GM12874 (cell line): ENCODE data around the gene PARP16.

Experiments
- TF ChIP-seq, protein P1 (sequence below): IDR thresholded peaks from 2 replicates; pipeline ENCODE4 v1.5.1; 2011; ENCODE audit warnings: low read depth, mild to moderate bottlenecking, control low read depth, low read length, moderate library complexity; ENCODE audit not compliant: insufficient read depth

The PARP16 gene

DNA sequence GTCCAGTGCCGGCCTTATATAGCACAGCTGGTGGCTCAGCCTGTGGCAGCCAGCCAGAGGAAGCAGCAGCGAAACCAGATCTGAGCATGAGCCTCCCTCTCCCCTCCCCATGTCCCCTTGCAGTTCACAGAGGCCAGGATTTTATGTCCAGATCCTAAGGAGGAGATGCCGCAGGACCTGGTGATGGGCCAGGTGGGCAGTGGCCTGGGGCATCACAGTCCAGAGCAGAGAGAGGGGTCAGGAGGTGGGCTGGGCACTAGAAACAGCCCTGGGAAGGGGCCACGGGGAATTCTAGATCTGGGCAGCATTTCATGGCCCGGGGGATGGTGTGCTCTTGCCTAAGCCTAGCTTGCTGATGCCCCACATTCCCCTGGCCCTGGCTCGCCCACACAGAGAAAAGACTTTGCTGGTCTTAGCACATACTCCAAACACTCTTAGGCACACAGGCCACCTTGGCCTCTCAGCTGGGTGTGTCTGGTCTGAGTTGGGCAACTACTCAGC, 75.2 kb downstream of the PARP16 start:
- TF ChIP-seq, protein P1, sequence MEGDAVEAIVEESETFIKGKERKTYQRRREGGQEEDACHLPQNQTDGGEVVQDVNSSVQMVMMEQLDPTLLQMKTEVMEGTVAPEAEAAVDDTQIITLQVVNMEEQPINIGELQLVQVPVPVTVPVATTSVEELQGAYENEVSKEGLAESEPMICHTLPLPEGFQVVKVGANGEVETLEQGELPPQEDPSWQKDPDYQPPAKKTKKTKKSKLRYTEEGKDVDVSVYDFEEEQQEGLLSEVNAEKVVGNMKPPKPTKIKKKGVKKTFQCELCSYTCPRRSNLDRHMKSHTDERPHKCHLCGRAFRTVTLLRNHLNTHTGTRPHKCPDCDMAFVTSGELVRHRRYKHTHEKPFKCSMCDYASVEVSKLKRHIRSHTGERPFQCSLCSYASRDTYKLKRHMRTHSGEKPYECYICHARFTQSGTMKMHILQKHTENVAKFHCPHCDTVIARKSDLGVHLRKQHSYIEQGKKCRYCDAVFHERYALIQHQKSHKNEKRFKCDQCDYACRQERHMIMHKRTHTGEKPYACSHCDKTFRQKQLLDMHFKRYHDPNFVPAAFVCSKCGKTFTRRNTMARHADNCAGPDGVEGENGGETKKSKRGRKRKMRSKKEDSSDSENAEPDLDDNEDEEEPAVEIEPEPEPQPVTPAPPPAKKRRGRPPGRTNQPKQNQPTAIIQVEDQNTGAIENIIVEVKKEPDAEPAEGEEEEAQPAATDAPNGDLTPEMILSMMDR, result no peak

DNA sequence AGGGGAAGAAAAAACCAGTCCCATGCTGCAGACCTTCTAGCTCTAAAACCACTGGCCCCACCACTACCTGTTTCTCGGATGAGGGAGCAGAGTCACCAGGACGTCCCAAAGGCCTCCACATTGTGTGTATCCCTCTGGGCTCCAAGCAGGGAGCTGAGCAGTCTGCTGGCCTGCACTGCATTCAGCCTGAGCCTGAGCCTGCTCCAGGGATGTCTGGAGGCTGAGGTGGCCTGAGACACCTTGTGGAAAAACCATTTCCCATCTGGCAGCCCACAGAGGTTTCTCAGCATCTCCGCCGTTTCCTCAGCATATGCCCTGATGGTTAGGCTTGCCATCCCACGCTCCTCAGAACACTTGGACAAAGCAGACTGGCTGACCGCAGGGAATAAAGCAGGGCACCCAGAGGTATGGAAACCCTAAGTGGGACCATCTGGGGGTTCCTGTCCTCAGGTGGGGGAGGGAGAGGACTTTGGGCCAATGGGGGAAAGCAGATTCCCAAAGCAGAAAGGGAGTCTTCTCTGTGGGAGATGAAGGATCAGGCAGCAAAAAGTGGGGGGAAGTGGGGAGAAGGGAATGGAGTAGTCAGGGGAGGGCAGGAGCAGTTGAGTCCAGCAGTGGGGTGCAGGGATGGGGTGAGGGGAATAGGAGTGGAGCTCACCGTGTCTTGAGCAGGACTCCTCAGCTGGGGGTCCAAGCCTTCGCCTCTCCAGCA, 75.8 kb downstream of the PARP16 start, which contains the start of gene CILP:
Gene CILP (minus strand): TSS at position 704 of the 712 bp plus-strand sequence. CDS start 1,718 bp downstream, outside the sequence.
- TF ChIP-seq, protein P1, result no peak

DNA sequence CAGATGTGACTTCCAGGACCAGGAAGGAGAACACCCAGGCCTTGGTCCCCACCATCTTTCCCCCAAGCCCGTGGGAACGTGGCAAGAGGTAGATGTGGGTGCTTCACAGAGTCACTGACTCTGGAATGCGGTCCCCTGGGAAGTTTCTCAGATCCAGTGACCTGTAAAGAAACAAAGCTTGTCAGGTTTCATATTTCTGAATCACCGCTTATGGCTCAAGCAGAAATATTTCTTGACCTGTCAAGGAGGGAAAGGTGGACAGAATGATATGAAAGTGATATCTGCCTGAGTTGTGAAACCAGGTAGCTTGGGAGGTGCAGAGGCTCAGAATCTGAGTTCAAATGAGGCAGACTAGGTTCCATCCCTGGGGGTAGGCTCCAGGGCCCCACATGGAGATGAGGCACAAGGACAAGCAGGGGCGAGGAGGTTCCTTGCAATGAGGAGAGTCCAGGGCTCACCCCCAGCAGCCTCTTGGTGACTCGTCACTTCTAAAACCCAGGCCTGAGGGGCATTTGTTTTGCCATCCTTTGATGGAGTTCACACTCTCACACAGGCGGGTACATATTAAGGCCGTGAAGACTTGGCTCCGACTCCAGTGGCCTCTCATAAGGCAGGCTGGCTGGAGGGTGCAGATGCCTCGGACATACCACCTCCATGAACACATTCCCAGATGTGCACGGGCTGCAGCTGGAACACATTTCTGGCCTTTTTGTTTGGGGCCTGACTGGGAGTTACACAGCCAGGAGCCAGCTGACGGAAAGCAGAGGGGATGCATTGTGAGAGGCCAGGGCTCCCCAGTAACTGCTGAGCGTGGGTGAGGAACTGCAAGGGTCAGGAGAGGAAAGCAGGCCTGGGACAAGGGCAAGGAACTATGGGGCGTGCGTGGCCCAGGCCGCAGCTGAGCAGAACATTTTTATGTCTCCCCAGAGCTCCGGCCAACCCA, 76.7 kb downstream of the PARP16 start:
- TF ChIP-seq, protein P1, result no peak

DNA sequence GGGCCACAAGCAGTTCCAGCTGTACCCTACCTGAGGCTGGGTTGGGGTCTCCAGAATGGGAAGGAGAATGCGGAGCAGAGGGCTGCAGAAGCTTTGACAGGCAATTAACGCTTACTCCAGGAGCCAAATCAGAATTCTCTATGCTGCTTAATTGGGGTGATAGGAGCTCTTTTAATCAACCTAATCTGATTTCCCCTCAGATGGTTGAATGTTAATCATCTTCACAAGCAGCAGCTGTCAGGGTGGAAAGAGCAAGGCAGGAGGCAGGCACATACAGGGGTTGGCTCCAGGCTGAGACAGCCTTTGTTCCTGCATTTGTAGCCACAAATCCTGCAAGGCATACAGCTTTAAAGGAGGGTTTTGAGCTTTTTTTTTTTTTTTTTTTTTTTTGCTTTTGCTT, 78.0 kb downstream of the PARP16 start:
- TF ChIP-seq, protein P1, result no peak
